SK-N-MC (cell line): Measurements from ENCODE around the gene BMP8B.

ENCODE experiments used
- EZH2 ChIP-seq: fragments of 200-600 bp; sonication (generic); IDR thresholded peaks from one replicate; pipeline ENCODE4 v1.6.1; 2017; ENCODE audit warnings: antibody characterized with exemption
- FOXP2 ChIP-seq: optimal IDR thresholded peaks from 2 replicates; pipeline ENCODE3; 2011; ENCODE audit warnings: mild to moderate bottlenecking, moderate library complexity; ENCODE audit not compliant: insufficient read depth; ENCODE audit errors: extremely low read length, control extremely low read depth
- POLR2AphosphoS5 ChIP-seq: IDR thresholded peaks from 2 replicates; pipeline ENCODE4 v1.6.1; 2012; ENCODE audit warnings: mild to moderate bottlenecking, low read depth, low read length, borderline replicate concordance

DNA sequence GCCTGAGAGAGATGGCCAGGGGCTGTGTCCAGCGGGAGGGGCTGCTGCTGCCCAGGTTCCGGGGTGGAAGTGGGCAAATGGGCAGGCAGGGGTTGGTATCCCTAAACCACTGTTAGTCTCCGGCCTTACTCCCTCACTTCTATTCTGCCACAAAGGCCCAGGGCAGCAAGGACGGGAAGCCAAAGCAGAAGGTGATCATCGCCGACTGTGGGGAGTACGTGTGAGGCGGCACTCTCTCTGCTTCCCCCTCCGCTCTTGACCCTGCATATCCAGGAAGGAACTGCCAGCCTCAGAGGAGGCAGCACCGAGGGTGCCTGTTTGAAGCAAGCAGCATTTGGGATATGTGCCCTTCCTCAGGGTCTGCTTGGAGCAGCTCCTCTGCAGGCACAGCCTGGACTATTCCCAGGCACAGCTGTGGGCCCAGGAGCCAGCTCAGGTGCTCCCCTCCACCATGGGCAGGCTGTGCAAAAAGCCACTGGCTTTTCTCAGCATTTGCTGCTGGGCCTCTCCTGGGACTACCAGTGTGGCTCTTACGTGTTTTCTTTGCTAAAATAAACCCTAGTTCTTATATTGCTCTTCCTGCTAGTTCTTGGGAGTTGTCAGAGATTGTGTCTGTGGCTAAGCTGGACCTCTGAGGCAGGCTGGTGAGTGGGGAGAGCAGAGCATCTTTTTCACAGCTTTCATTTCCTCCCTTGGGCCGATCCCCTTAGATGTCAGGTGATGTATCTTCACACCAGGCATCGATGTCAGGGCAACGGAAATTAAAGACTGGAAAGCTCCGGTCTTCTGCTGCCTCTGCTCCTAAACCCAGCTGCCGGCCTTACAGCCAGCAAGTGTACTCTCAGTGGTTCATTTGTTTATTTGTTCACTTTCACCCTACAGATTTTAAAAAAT, 35.3 kb downstream of the BMP8B start:
- TF ChIP-seq POLR2AphosphoS5 (no peak), EZH2 (no peak), FOXP2 (no peak)
